Omental fat pad (tissue), 4 donors: ENCODE measurements around the gene CCL23. TPM values are rescaled to one million over a fixed set of nuclear protein-coding genes. Genes with fewer than 3 reads are reported as not detected.

Experiments used
- ATAC-seq: fragments of 150-250 bp; one replicate; pipeline ENCODE4 v1.9.1; 2016; ENCODE audit warnings: mild to moderate bottlenecking, moderate library complexity; ENCODE audit not compliant: low FRiP score
- DNase-seq: peaks from one replicate; pipeline ENCODE4 v3.0.0-alpha.2; 2019; ENCODE audit warnings: low spot score
- CTCF ChIP-seq, 3 donors: fragments of 450-650 bp; IDR thresholded peaks; one replicate each; pipeline ENCODE4 v1.5.1; 2016 to 2017; ENCODE audit warnings: antibody characterized with exemption in 3 of 3, mild to moderate bottlenecking in 3 of 3, moderate library complexity in 2 of 3
- total RNA-seq, 4 donors: library from RNA; depleted of rRNA; stranded (reverse); fragments of >200 nt; gene quantifications; one replicate each; pipeline ENCODE4 v1.1.0, GENCODE V29; 2016

The CCL23 gene
- total RNA-seq, 4 donors from 2014 or later, result 1.5 to 6.6 (median 4.7) TPM

- ATAC-seq, result no peak
- no peak for DNase-seq
- TF ChIP-seq CTCF (IDR thresholded peaks at IDR 0.05), result no peak
These were observed 8.6 kb downstream of the CCL23 start for GRCh38 chr17:36008998-36009665.

- TF ChIP-seq CTCF (IDR thresholded peaks at IDR 0.05), result no peak
- DNase-seq, result no peak
- no peak for ATAC-seq
These were observed 13.1 kb downstream of the CCL23 start for GRCh38 chr17:36004594-36005108.

- ATAC-seq (no peak), DNase-seq (no peak)
- no peak for TF ChIP-seq CTCF (IDR thresholded peaks at IDR 0.05)
These were observed 15.1 kb downstream of the CCL23 start for GRCh38 chr17:36002631-36003030.

GRCh38 chr17:36001862-36002603 is 15.7 kb downstream of the CCL23 start:
- TF ChIP-seq CTCF (IDR thresholded peaks at IDR 0.05), result no peak
- no peak for ATAC-seq

GRCh38 chr17:36001110-36001771 is 16.5 kb downstream of the CCL23 start, which contains the start of gene CCL15:
Gene CCL15, minus strand, starts transcription at chr17:36001553. Its CDS starts 61 bp downstream, at chr17:36001492.
- no peak for DNase-seq
- TF ChIP-seq CTCF (IDR thresholded peaks at IDR 0.05), result no peak
- ATAC-seq, result no peak

More at GRCh38 chr17:36001862-36002603, 15.7 kb downstream of the CCL23 start:
- DNase-seq, result no peak

- ATAC-seq (no peak), DNase-seq (no peak)
- TF ChIP-seq CTCF (IDR thresholded peaks at IDR 0.05), result no peak
These were observed 17.1 kb downstream of the CCL23 start for GRCh38 chr17:36000732-36001109.
